Measurements from ENCODE around the gene AIPL1.

AIPL1 gene

GRCh38 chr17:6449307-6449706, 14.4 kb upstream of the AIPL1 start:
- no peak for DNase-seq (ENCODE audit: low read depth)

DNA sequence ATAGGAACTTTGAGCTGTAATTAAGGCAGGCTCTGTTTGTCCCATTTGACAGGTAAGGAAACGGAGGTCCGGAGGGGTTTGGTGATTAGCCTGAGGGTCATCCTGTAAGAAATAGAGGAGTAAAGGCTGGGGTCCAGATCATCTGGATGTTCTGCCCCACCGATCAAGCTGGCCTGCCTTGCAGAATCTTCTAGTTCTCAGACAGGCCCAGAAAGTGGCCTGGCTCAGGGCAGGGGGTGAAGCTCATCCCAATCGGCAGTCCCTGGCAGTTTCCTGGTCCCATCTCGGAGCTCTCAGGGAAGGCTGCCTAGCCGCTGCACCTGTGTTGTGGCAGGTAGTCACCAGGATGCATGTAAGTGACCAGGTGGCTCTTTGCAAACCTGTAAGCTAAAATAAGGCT, 13.6 kb upstream of the AIPL1 start:
- DNase-seq (ENCODE audit: low read depth), result no peak

DNA sequence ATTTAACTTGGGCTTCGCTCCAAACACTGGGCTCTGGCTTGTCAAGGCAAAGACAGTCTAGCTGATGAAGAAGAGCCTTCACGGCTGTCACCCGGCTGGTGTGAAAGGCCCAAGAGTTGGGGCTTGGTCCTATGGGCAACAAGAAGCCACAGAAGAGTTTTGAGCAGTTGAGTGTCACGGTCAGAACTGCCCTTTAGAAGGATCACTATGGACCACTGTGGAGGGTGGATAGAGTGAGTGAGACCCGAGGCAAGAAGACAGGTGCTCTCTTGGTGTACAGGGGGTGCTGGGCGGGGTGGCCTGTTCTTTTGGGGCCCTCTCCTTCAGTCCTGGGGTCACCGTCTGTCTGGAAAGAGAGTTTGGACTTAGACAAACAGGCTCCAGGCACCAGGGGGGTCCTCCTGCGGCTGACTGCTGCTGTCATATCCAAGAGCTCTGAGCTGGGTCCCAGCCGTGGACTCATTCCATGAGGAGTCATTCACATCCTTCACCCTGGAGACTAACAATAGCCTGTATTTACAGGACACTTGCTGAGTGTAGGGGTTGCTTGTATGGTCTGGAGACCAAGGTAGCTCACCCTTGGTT, 11.7 kb upstream of the AIPL1 start:
- no peak for DNase-seq (ENCODE audit: low read depth)

GRCh38 chr17:6444571-6445335, 9.8 kb upstream of the AIPL1 start:
- DNase-seq (ENCODE audit: low read depth), result no peak

- DNase-seq (ENCODE audit: low read depth), result peak; percentile 92
These were observed 9.0 kb upstream of the AIPL1 start, which contains the start of gene PIMREG for GRCh38 chr17:6443692-6444570. Gene PIMREG (plus strand): TSS chr17:6444455. CDS start chr17:6445111, 656 bp downstream.

- DNase-seq (ENCODE audit: low read depth), result no peak
These were observed 7.9 kb upstream of the AIPL1 start for GRCh38 chr17:6442775-6443174.

- DNase-seq (ENCODE audit: low read depth), result no peak
These were observed 5.0 kb upstream of the AIPL1 start for GRCh38 chr17:6439951-6440350.

- DNase-seq (ENCODE audit: low read depth), result no peak
These were observed 3.0 kb upstream of the AIPL1 start for GRCh38 chr17:6437956-6438355.

- DNase-seq (ENCODE audit: low read depth), result no peak
These were observed 2.5 kb upstream of the AIPL1 start for GRCh38 chr17:6437466-6437865.

- DNase-seq (ENCODE audit: low read depth), result peak; percentile 41
These were observed 1.0 kb upstream of the AIPL1 start for GRCh38 chr17:6435968-6436367.

GRCh38 chr17:6430769-6431168, 4.2 kb downstream of the AIPL1 start:
- no peak for DNase-seq (ENCODE audit: low read depth)

DNA sequence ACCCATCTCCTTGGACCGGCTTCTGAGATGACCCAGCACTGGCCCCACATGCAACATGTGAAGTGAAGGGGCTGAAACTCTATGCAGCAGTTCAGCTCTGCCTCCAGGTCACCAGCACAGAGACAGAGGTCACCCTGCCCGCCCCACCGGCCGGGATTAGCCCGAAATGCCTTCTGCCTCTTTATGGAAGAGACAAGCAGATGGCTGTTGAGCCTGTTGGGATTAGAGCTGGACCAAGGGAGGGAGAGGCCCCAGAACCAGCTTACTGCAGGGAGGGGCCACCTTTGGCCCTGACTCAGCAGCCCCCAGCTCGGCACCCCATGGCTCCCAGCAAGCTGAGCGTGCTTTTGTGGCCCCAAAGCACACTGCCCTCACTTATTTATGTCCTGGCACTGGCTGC, 5.7 kb downstream of the AIPL1 start:
- DNase-seq (ENCODE audit: low read depth), result no peak

- no peak for DNase-seq (ENCODE audit: low read depth)
These were observed 6.5 kb downstream of the AIPL1 start for GRCh38 chr17:6428207-6428965.

GRCh38 chr17:6427279-6427781, 7.6 kb downstream of the AIPL1 start:
- DNase-seq (ENCODE audit: low read depth), result peak; percentile 25

DNA sequence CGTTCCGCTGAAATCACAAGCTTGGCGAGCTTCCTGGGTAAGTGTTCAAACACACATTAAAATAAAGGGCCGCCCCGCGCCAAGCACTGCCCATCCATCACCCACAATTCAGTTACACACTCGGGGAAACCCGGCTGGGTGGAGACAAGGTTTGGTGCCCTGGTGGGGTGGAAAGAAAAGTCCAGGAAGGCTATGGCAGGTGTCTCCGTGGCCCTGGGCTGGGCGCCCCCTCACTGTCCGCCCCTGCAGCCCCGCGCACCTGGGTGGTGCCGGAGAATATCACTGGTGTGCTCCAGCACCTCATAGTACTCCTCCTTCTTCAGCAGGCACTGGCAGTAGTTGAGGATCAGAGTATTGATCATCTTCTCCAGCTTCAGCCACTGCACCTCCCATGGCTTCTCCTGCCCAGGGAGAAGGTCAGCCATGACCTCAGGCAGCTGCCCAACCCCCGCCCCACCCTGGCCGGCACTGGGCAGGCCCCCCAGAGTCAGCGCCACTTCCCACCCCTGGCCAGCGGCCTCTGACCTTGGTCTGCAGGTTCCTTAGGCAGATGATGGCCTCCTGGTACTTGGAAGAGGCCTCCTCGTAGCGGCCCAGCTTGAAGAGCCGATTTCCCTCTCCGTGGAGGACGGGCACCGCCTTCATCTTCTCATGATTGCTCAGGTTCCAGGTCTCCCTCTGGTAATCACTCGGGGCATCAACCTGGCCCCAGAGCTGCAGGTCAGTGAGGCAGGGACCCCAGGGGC, 8.4 kb downstream of the AIPL1 start:
- no peak for DNase-seq (ENCODE audit: low read depth)

GRCh38 chr17:6425407-6425806, 9.5 kb downstream of the AIPL1 start:
- no peak for DNase-seq (ENCODE audit: low read depth)

DNA sequence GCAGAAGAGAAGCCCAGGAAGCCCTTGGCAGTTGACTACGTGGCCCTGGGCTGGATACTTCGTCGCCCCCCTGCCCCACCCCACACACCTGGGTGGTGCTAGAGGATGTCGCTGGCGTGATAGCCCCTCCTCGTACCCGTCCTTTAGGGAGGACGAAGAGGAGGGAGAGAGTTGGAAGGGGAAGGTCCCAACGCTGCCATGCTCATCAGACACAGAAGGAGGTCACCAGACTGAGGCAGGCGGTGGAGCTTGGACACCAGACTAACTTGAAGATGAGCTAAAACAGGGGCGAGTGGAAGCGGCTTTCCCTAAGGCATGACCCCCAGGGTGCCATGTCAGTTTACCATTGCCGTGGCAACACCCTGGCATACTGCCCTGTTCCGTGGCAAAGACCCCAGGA, 11.0 kb downstream of the AIPL1 start:
- DNase-seq (ENCODE audit: low read depth), result no peak

- no peak for DNase-seq (ENCODE audit: low read depth)
These were observed 12.2 kb downstream of the AIPL1 start for GRCh38 chr17:6422654-6423241.

- DNase-seq (ENCODE audit: low read depth), result peak; percentile 66
These were observed 13.0 kb downstream of the AIPL1 start for GRCh38 chr17:6421700-6422604.

All from activated T-cell treated with anti-CD3 and anti-CD28 coated beads for 48 hours (primary cell).